ENCODE results near the gene KRR1.

DNA sequence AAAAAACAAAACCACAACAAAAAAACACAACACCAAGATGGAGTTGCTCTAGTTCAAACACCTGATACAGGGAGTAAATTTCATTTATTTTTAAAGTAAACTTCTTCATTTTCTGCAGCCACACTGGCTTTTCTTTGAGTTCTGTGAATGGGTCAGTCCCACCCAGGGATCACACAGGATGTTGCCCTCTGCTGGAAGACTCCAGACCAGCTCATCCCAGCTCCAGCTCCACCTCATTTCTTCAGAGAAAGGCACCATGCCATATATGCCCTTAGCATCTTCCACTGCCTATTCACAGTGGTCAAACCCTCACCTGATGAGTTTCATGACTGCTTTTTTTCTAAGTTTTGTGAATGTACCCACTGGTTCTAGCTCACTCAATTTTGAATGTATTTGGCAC, 22.9 kb downstream of the KRR1 start:
- no peak for TF ChIP-seq CTCF (IDR thresholded peaks at IDR 0.05)
- TF ChIP-seq POLR2A (IDR thresholded peaks at IDR 0.05): no peak
